A673 (cell line): Measurements from ENCODE around the gene CLASP1.

ENCODE experiments used
- CTCF ChIP-seq: fragments of 300-800, 200-600 bp; sonication (generic); conservative IDR thresholded peaks from 2 replicates; pipeline ENCODE4 v1.5.1; 2017; ENCODE audit warnings: low read depth, mild to moderate bottlenecking, antibody characterized with exemption, low read length, moderate library complexity, mixed read lengths
- EZH2 ChIP-seq: fragments of 200-600 bp; sonication (generic); IDR thresholded peaks from 2 replicates; pipeline ENCODE4 v1.6.1; 2017; ENCODE audit warnings: borderline replicate concordance, low read depth, mild to moderate bottlenecking, mixed read lengths, antibody characterized with exemption, low read length; ENCODE audit not compliant: poor library complexity, severe bottlenecking

- TF ChIP-seq CTCF (no peak), EZH2 (no peak)
Observed at GRCh38 chr2:121644715-121645114, 4.5 kb downstream of the CLASP1 start.
